K562 (cell line): ENCODE measurements around the gene PLXNA2. TPM values are rescaled to one million over a fixed set of nuclear protein-coding genes. Genes with fewer than 3 reads are reported as not detected.

Experiments
- ATAC-seq: fragments of 200-7000 bp; cut with Tn5 transposase; 3 replicates; pipeline ENCODE4 v1.9.1; 2020; ENCODE audit warnings: moderate library complexity
- BruUV-seq: library from RNA; stranded (reverse); fragments of 400-500 nt; replicated peaks from 2 replicates; lab custom pipeline; 2021; lab: Mats Ljungman, UMichigan
- CTCF ChIA-PET: fragments of 300-600 bp; formaldehyde crosslinking; extraction: SDS; loops from one replicate; lab custom pipeline; 2021; ENCODE audit warnings: low intra/inter-chr PET ratio; lab: Yijun Ruan, JAX
- POLR2A ChIA-PET: fragments of 300-600, 350-650 bp; sonication (Branson Sonifier 250); formaldehyde crosslinking; extraction: SDS; loops from one replicate; lab custom pipeline; 2021; ENCODE audit warnings: antibody characterized with exemption, inconsistent platforms; lab: Yijun Ruan, JAX
- DNase-seq, 4 experiments: peaks; one replicate each; pipeline versions ENCODE4 v3.0.0 to v3.0.0-alpha.2; 2011 to 2018; ENCODE audit warnings: low spot score in 3 of 4, mixed read lengths in 3 of 4; ENCODE audit errors: extremely low read depth in 1 of 4
- FAIRE-seq: peaks from 2 replicates; lab custom pipeline; 2011; peaks lifted over from hg19 to GRCh38; lab: Jason Lieb, UNC
- H2AFZ ChIP-seq: 2 replicates; pipeline ENCODE4 v1.6.0; 2011; ENCODE audit warnings: low read depth, low read length, control low read depth, inconsistent platforms
- H3K27ac ChIP-seq: fragments of 200-600 bp; 3 replicates; pipeline ENCODE4 v1.8.0; 2011; ENCODE audit warnings: low read depth, mild to moderate bottlenecking, control low read depth, inconsistent platforms, low read length, moderate library complexity, mixed read lengths; ENCODE audit errors: extremely low read depth
- H3K27me3 ChIP-seq, 2 experiments: fragments of 300-600 bp in 1 of 2; 2 replicates in 1 of 2; 3 replicates in 1 of 2; pipeline versions ENCODE4 v1.6.0 to v1.8.0; 2011; ENCODE audit warnings: inconsistent platforms in 2 of 2, low read length in 2 of 2, mild to moderate bottlenecking in 1 of 2, mixed read lengths in 1 of 2, moderate library complexity in 1 of 2; ENCODE audit not compliant: control insufficient read depth in 2 of 2, insufficient read depth in 2 of 2
- H3K36me3 ChIP-seq: fragments of 300-600 bp; 3 replicates; pipeline ENCODE4 v1.8.0; 2011; ENCODE audit warnings: mild to moderate bottlenecking, low read length, inconsistent platforms; ENCODE audit not compliant: control insufficient read depth, insufficient read depth
- H3K4me1 ChIP-seq, 2 experiments: fragments of 200-600 bp in 1 of 2; replicated peaks in 1 of 2; 2 replicates in 1 of 2; 3 replicates in 1 of 2; pipeline versions ENCODE4 v1.5.1 to v1.8.0; 2011; ENCODE audit warnings: inconsistent platforms in 2 of 2, low read length in 2 of 2, mild to moderate bottlenecking in 1 of 2, mixed read lengths in 1 of 2, moderate library complexity in 1 of 2; ENCODE audit not compliant: control insufficient read depth in 2 of 2, insufficient read depth in 2 of 2
- H3K4me2 ChIP-seq: 2 replicates; pipeline ENCODE4 v1.6.1; 2011; ENCODE audit warnings: low read length, control low read depth, inconsistent platforms, mixed read lengths; ENCODE audit not compliant: insufficient read depth
- H3K4me3 ChIP-seq: fragments of 200-600 bp; sonication (generic), shearing (Covaris generic); 2 replicates; pipeline ENCODE4 v1.5.1; 2016; ENCODE audit warnings: control low read depth, inconsistent platforms
- H3K79me2 ChIP-seq: fragments of 200-600 bp; 3 replicates; pipeline ENCODE4 v1.8.0; 2011; ENCODE audit warnings: low read length, inconsistent platforms; ENCODE audit not compliant: control insufficient read depth, insufficient read depth
- H3K9ac ChIP-seq, 2 experiments: 2 replicates each; pipeline versions ENCODE4 v1.6.0 to v1.6.1; 2011; ENCODE audit warnings: low read depth in 2 of 2, low read length in 2 of 2, control low read depth in 1 of 2, inconsistent platforms in 1 of 2, mild to moderate bottlenecking in 1 of 2, mixed read lengths in 1 of 2; ENCODE audit not compliant: insufficient read depth in 1 of 2
- H3K9me1 ChIP-seq: one replicate; pipeline ENCODE4 v1.6.0; 2011; ENCODE audit warnings: inconsistent platforms, mild to moderate bottlenecking, low read length, moderate library complexity; ENCODE audit not compliant: control insufficient read depth, insufficient read depth
- H3K9me3 ChIP-seq: replicated peaks from 2 replicates; pipeline ENCODE4 v1.5.1; 2011; ENCODE audit warnings: low read depth, low read length, inconsistent platforms; ENCODE audit not compliant: control insufficient read depth, insufficient read depth
- H4K20me1 ChIP-seq: replicated peaks from 2 replicates; pipeline ENCODE4 v1.6.1; 2011; ENCODE audit warnings: low read length, inconsistent platforms, mixed read lengths; ENCODE audit not compliant: control insufficient read depth, insufficient read depth
- CXXC5 ChIP-seq: fragments of 250-450 bp; sonication (Bioruptor Pico); IDR thresholded peaks from 2 replicates; pipeline ENCODE4 v1.8.0; 2022; ENCODE audit warnings: inconsistent platforms, mild to moderate bottlenecking, moderate library complexity
- MAFK ChIP-seq: IDR thresholded peaks from 2 replicates; pipeline ENCODE4 v1.6.1; 2011; ENCODE audit warnings: low read length, improper control_type of control experiment
- NCOA4 ChIP-seq: fragments of 450-650 bp; IDR thresholded peaks from 2 replicates; pipeline ENCODE4 v1.6.1; 2018; ENCODE audit warnings: mild to moderate bottlenecking; ENCODE audit not compliant: partially characterized antibody
- RUNX1 ChIP-seq: sonication (generic); IDR thresholded peaks from 2 replicates; pipeline ENCODE4 v1.6.1; 2016; ENCODE audit warnings: antibody characterized with exemption, low read depth
- SETDB1 ChIP-seq: IDR thresholded peaks from one replicate; pipeline ENCODE4 v1.6.1; 2012; ENCODE audit warnings: low read length, control low read depth, inconsistent platforms
- ZNF133 ChIP-seq: fragments of 250-450 bp; sonication (Bioruptor Pico); IDR thresholded peaks from 2 replicates; pipeline ENCODE4 v1.4.0; 2020; ENCODE audit warnings: mild to moderate bottlenecking
- ZNF140 ChIP-seq: fragments of 250-450 bp; sonication (Bioruptor Pico); IDR thresholded peaks from 2 replicates; pipeline ENCODE4 v1.8.0; 2021; ENCODE audit warnings: moderate library complexity, mild to moderate bottlenecking, inconsistent platforms
- ZNF146 ChIP-seq: IDR thresholded peaks from one replicate; pipeline ENCODE4 v1.6.1; 2018; ENCODE audit warnings: missing compliant biosample characterization; ENCODE audit not compliant: unreplicated experiment
- ZNF324 ChIP-seq: fragments of 250-450 bp; sonication (Bioruptor Pico); IDR thresholded peaks from 2 replicates; pipeline ENCODE4 v1.4.0; 2020; ENCODE audit warnings: mild to moderate bottlenecking
- ZNF655 ChIP-seq: fragments of 250-450 bp; sonication (Bioruptor Pico); IDR thresholded peaks from 2 replicates; pipeline ENCODE4 v1.5.0; 2021
- WGBS: fragments of 100-300 bp; shearing (Covaris generic); methylation state at CpG from one replicate; pipeline ENCODE4 v1.1.6; 2016; ENCODE audit warnings: low coverage, mixed read lengths; ENCODE audit not compliant: insufficient coverage; ENCODE audit errors: missing lambda C conversion rate; 5-methylcytosine and 5-hydroxymethylcytosine counted together
- in situ Hi-C: fragments of 300-500 bp; cut with MboI; formaldehyde crosslinking; loops from 4 replicates; pipeline ENCODE4 v1.15.0; 2018; ENCODE audit warnings: inconsistent platforms, mixed read lengths
- intact Hi-C: fragments of 100-400 bp; cut with micrococcal nuclease; formaldehyde crosslinking; loops from 2 replicates; pipeline ENCODE4 v1.14.2; 2022
- polyA plus RNA-seq, 8 experiments: library from polyadenylated mRNA; depleted of rRNA in 4 of 8; stranded (reverse) in 5 of 8; unstranded in 3 of 8; fragments of >200 nt; fragmentation: Nextera tagmentation in 2 of 8; fragmentation: Illumina TruSeq in 1 of 8; extraction: Ambion mirVana in 2 of 8; extraction: Trizol in 1 of 8; gene quantifications; 2 replicates each; pipeline versions ENCODE4 v1.2.1 to v1.2.3, GENCODE V29; 2011 to 2014; ENCODE audit warnings: inconsistent platforms in 1 of 8, missing spikeins in 1 of 8
- total RNA-seq, 7 experiments: library from RNA; depleted of rRNA in 6 of 7; stranded (reverse); fragments of >200 nt in 6 of 7; fragmentation: Illumina TruSeq in 2 of 7; extraction: Trizol in 2 of 7; gene quantifications; 2 replicates each; pipeline versions ENCODE4 v1.2.1 to v1.2.3, GENCODE V29; 2011 to 2021; ENCODE audit warnings: low replicate concordance in 1 of 7
- TF ChIP-seq, protein P1 (sequence below): fragments of 450-650 bp; formaldehyde crosslinking; IDR thresholded peaks from 2 replicates; pipeline ENCODE4 v1.4.0; 2020; ENCODE audit warnings: mild to moderate bottlenecking, moderate library complexity
- TF ChIP-seq, protein P2 (sequence below), 3 experiments: IDR thresholded peaks in 2 of 3; conservative IDR thresholded peaks in 1 of 3; 2 replicates each; pipeline ENCODE4 v1.5.1; 2011 to 2012; ENCODE audit warnings: low read length in 3 of 3, mild to moderate bottlenecking in 3 of 3, control low read depth in 2 of 3, improper control_type of control experiment in 1 of 3, inconsistent platforms in 1 of 3, low read depth in 1 of 3, mixed read lengths in 1 of 3, moderate library complexity in 1 of 3; ENCODE audit not compliant: insufficient read depth in 2 of 3

The PLXNA2 gene
- total and polyA plus RNA-seq, 9 of the 15 experiments (the other 6 are each of a cell fraction or from before 2014, with no cell fraction given): 0.01 to 1.3 (median 0.32) TPM

- WGBS: 8% methylated on average over 12 of the region's 12 CpGs
- no peaks in the 10 kb centered on the region for H3K79me2 ChIP-seq
- peaks cover 4% of the 10 kb centered on the region; the same call in 1 of the 2 replicates for H4K20me1 ChIP-seq
- H3K9ac ChIP-seq: no peak overlapping the region
- ATAC-seq (no peak), DNase-seq (no peak), FAIRE-seq (no peak)
- no peaks in the 10 kb centered on the region for H3K9me1 ChIP-seq
- H3K36me3 ChIP-seq: no peaks in the 10 kb centered on the region
- H3K27me3 ChIP-seq: peaks cover 63% of the 10 kb centered on the region in 2 experiments
- no peak overlapping the region for H2AFZ ChIP-seq
- BruUV-seq: no TSS peak
- ChIA-PET CTCF (no interaction called here), POLR2A (interaction anchor here (0.8 to 1.5 kb wide), 2 partner anchors 11 to 30 kb away, joined by 4 to 5 read pairs; no protein-coding TSS in a partner anchor)
- no peak overlapping the region for H3K27ac ChIP-seq
- H3K4me2 ChIP-seq: no peak overlapping the region
- H3K4me3 ChIP-seq: no peak overlapping the region
- intact Hi-C loops (no loop called here), in situ Hi-C loops (no loop called here)
- H3K9me3 ChIP-seq: no peaks in the 10 kb centered on the region
- H3K4me1 ChIP-seq: 0 out of 5 replicates have a peak, but pooled peaks cover 0 to 2% of the 10 kb centered on the region in 2 experiments
- TF ChIP-seq MAFK: no peak
- no peak for TF ChIP-seq ZNF140 (CRISPR knock-in tag)
- no peak for TF ChIP-seq ZNF133 (CRISPR knock-in tag)
- TF ChIP-seq ZNF324 (CRISPR knock-in tag): no peak
- no peak for TF ChIP-seq ZNF655 (CRISPR knock-in tag)
- TF ChIP-seq SETDB1: no peak
- TF ChIP-seq, protein P1, sequence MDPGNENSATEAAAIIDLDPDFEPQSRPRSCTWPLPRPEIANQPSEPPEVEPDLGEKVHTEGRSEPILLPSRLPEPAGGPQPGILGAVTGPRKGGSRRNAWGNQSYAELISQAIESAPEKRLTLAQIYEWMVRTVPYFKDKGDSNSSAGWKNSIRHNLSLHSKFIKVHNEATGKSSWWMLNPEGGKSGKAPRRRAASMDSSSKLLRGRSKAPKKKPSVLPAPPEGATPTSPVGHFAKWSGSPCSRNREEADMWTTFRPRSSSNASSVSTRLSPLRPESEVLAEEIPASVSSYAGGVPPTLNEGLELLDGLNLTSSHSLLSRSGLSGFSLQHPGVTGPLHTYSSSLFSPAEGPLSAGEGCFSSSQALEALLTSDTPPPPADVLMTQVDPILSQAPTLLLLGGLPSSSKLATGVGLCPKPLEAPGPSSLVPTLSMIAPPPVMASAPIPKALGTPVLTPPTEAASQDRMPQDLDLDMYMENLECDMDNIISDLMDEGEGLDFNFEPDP (CRISPR knock-in tag): no peak
- TF ChIP-seq ZNF146 (CRISPR knock-in tag): no peak
- TF ChIP-seq RUNX1: no peak
- TF ChIP-seq, protein P2, sequence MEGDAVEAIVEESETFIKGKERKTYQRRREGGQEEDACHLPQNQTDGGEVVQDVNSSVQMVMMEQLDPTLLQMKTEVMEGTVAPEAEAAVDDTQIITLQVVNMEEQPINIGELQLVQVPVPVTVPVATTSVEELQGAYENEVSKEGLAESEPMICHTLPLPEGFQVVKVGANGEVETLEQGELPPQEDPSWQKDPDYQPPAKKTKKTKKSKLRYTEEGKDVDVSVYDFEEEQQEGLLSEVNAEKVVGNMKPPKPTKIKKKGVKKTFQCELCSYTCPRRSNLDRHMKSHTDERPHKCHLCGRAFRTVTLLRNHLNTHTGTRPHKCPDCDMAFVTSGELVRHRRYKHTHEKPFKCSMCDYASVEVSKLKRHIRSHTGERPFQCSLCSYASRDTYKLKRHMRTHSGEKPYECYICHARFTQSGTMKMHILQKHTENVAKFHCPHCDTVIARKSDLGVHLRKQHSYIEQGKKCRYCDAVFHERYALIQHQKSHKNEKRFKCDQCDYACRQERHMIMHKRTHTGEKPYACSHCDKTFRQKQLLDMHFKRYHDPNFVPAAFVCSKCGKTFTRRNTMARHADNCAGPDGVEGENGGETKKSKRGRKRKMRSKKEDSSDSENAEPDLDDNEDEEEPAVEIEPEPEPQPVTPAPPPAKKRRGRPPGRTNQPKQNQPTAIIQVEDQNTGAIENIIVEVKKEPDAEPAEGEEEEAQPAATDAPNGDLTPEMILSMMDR (IDR thresholded peaks at IDR 0.05 in 2 of 3, conservative IDR thresholded peaks at IDR 0.05 in 1 of 3; ENCODE audit: insufficient read depth in 2 of 3, low read depth in 1 of 3, low read length in 3 of 3): no peak
- no peak for TF ChIP-seq CXXC5 (CRISPR knock-in tag)
- TF ChIP-seq NCOA4: no peak
Observed at GRCh38 chr1:208078752-208079151, 165.4 kb downstream of the PLXNA2 start.
